Embryonic facial prominence (tissue), 1 donor: ENCODE measurements around the gene CATSPERZ.
A peak's percentile ranks its signal among the peaks of the same experiment; 100 is the strongest.

Experiments used
- DNase-seq: peaks from one replicate; pipeline ENCODE4 v3.0.0-alpha.2; 2016; ENCODE audit errors: extremely low spot score

The CATSPERZ gene

GRCh38 chr11:64341429-64341828 lies 41.3 kb downstream of the CATSPERZ start:
- DNase-seq: no peak

GRCh38 chr11:64341851-64342791 lies 42.0 kb downstream of the CATSPERZ start:
- peak; percentile 38 for DNase-seq

GRCh38 chr11:64342869-64343745 lies 42.9 kb downstream of the CATSPERZ start:
- no peak for DNase-seq

DNA sequence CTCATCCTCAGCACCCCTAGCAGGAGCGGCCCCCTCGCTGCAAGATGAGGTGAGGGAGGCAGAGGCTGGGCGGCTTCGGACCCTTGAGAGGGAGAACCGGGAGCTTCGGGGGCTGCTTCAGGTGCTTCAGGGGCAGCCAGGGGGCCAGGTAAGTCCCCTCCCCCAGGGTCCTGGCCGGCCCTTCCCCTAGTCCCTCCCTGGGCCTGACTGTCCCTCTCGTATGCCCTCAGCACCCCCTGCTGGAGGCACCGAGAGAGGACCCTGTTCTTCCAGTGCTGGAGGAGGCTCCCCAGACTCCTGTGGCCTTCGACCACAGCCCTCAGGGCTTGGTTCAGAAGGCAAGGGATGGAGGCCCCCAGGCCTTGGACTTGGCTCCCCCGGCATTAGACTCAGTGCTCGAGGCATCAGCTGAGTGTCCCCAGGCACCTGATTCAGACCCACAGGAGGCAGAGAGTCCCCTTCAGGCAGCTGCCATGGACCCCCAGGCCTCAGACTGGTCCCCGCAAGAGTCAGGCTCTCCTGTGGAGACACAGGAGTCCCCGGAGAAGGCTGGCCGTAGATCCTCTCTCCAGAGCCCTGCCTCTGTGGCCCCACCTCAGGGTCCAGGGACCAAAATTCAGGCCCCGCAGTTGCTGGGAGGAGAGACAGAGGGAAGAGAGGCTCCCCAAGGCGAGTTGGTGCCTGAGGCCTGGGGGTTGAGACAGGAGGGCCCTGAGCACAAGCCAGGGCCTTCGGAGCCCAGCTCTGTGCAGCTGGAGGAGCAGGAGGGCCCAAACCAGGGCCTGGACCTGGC lies 43.8 kb downstream of the CATSPERZ start:
- no peak for DNase-seq

GRCh38 chr11:64344787-64345186 lies 44.6 kb downstream of the CATSPERZ start:
- DNase-seq: no peak

GRCh38 chr11:64347193-64347867 lies 47.2 kb downstream of the CATSPERZ start:
- DNase-seq: no peak

- no peak for DNase-seq
These were observed 48.3 kb downstream of the CATSPERZ start for GRCh38 chr11:64348383-64349024.

DNA sequence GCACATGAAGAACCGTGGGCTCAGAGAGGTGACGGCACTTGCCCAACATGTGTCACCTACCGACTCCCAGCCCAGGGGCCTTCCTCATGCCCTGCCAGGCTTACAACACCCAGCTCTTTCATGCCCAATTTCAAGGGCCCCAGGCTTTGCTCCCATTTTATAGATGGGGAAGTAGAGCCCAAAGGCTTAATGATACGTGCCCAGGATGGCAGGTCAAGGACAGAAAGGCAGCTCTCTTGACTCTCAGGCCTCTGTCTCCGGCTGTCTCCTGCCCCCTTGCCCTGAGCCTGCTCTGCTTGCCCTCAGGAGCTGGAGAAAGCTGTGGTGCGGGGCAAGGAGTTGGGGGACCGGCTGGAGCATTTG lies 48.8 kb downstream of the CATSPERZ start:
- DNase-seq: no peak

GRCh38 chr11:64349404-64349803 lies 49.2 kb downstream of the CATSPERZ start:
- DNase-seq: no peak

DNA sequence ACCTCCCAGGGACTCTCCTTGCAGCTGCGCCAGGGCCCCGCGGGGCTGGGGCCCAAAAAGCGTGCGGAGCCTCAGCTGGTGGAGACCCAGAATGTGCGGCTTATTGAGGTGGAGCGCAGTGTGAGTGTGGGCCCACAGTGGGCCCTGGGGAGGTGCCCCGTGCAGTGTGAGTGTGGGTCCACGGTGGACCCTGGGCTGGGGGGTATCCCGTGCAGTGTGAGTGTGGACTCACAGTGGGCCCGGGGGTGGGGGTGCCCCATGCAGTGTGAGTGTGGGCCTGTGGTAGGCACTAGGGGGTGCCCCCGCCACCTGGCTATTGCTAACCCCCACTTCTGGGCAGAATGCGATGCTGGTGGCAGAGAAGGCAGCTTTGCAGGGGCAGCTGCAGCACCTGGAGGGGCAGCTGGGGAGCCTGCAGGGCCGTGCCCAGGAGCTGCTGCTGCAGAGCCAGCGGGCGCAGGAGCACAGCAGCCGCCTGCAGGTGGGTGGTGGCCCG lies 51.0 kb downstream of the CATSPERZ start:
- DNase-seq: no peak

GRCh38 chr11:64352099-64352994 lies 52.2 kb downstream of the CATSPERZ start:
- DNase-seq: no peak

DNA sequence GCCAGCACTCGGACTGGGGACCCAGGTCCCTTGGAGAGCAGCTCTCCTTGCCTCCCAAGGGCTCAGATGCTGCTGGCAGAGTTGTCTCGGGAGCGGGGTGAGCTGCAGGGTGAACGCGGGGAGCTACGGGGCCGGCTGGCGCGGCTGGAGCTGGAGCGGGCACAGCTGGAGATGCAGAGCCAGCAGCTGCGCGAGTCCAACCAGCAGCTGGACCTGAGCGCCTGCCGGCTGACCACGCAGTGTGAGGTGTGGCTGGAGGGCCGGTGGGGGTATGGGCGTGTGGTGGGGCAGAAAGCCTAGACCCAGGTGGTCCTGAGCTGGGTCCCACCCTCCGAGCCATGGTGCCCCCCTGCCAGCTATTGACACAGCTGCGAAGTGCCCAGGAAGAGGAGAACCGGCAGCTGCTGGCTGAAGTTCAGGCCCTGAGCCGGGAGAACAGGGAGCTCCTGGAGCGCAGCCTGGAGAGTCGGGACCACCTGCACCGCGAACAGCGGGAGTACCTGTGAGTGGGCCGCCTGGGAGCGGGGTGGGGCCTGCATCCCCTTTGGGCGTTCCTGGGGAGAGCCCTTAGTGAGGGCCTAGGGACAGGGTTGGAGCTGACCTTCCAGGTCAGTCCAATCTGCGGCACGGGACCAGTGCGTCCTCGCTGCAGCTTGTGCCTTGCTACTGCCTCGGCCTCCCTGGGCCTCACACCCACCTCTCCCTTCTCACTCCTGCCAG lies 53.0 kb downstream of the CATSPERZ start:
- no peak for DNase-seq

DNA sequence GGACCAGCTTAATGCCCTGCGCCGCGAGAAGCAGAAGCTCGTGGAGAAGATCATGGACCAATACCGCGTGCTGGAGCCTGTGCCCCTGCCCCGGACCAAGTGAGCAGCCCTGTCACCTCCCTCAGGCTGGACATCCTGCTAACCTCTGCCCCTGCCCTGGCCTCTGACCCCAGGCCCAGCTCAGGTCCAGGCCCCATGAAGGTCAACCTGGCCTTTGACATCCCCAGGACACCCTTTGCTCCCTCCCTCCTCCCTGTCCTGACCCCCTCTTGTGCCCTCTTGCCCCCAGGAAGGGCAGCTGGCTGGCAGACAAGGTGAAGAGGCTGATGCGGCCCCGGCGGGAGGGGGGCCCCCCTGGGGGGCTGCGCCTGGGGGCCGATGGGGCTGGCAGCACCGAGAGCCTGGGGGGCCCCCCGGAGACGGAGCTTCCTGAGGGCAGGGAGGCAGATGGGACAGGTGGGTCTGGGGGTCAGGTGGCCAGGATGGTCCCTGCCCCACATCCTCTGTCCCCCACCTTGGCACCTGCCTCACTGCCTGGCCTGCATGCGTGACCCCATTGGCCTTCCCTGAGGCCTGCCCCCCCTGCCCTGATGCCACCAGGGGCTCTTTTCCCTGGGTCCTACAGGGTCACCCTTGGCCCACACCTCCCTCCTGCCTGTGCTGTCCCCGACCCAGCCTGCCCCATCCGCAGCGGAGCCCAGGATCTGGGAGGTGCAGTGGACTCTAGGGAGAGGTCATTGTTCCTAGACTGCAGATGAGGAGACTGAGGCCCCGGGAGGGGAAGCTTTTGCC lies 53.8 kb downstream of the CATSPERZ start:
- DNase-seq: no peak
